AG04450 (cell line): Measurements from ENCODE around the gene CARD9. TPM values are rescaled to one million over a fixed set of nuclear protein-coding genes. Genes with fewer than 3 reads are reported as not detected.

ENCODE experiments used
- polyA plus RNA-seq: library from polyadenylated mRNA; depleted of rRNA; stranded (reverse); fragments of >200 nt; gene quantifications from 2 replicates; pipeline ENCODE4 v1.2.3, GENCODE V29; 2011; rRNA removed

The CARD9 gene
- polyA plus RNA-seq, 1 experiment, result 0.63 TPM

Other genes starting within 250 kb of the CARD9 start
- gene LHX3, start 168.5 kb downstream of the CARD9 start, polyA plus RNA-seq, result not detected in 2 replicates
- gene QSOX2, start 127.9 kb downstream of the CARD9 start, polyA plus RNA-seq, result 12.8 and 14.7 TPM in 2 replicates
- not detected in 2 replicates for gene CCDC187, start 69.6 kb downstream of the CARD9 start, polyA plus RNA-seq
- 22.5 and 32.8 TPM in 2 replicates for gene GPSM1, start 46.1 kb downstream of the CARD9 start, polyA plus RNA-seq
- gene DNLZ, start 9.9 kb downstream of the CARD9 start, polyA plus RNA-seq, result 3.7 and 4.7 TPM in 2 replicates
- gene SNAPC4, start 26.5 kb upstream of the CARD9 start, polyA plus RNA-seq, result 2.2 and 2.4 TPM in 2 replicates
- 31.5 and 33.8 TPM in 2 replicates for gene ENTR1, start 36.9 kb upstream of the CARD9 start, polyA plus RNA-seq
- gene PMPCA, start 37.0 kb upstream of the CARD9 start, polyA plus RNA-seq, result 53.8 and 65.8 TPM in 2 replicates
- 4.3 and 5.2 TPM in 2 replicates for gene INPP5E, start 66.2 kb upstream of the CARD9 start, polyA plus RNA-seq
- 23.2 and 30.7 TPM in 2 replicates for gene SEC16A, start 109.4 kb upstream of the CARD9 start, polyA plus RNA-seq
- gene NOTCH1, start 172.4 kb upstream of the CARD9 start, polyA plus RNA-seq, result 0.89 and 1.7 TPM in 2 replicates